OCI-LY1 (cell line): Measurements from ENCODE around the gene KDM4B.

Experiments used
- H2AFZ ChIP-seq: fragments of 200-600 bp; sonication (generic), shearing (Covaris generic); 2 replicates; pipeline ENCODE4 v1.6.0; 2014; ENCODE audit warnings: antibody characterized with exemption, mild to moderate bottlenecking, low read length
- H3F3A ChIP-seq: fragments of 200-600 bp; sonication (generic), shearing (Covaris generic); 2 replicates; pipeline ENCODE4 v1.6.0; 2014; ENCODE audit warnings: mild to moderate bottlenecking, antibody characterized with exemption, low read length, moderate library complexity; ENCODE audit not compliant: insufficient read depth
- H3K27ac ChIP-seq: fragments of 200-600 bp; sonication (generic); 2 replicates; pipeline ENCODE4 v1.5.1; 2014; ENCODE audit warnings: low read length, mixed run types, mild to moderate bottlenecking, low read depth; ENCODE audit not compliant: poor library complexity, severe bottlenecking
- H3K27me3 ChIP-seq: fragments of 200-600 bp; sonication (generic); 2 replicates; pipeline ENCODE4 v1.6.0; 2014; ENCODE audit warnings: antibody characterized with exemption, mild to moderate bottlenecking, low read length, moderate library complexity; ENCODE audit not compliant: insufficient read depth
- H3K36me3 ChIP-seq: fragments of 200-600 bp; sonication (generic); 2 replicates; pipeline ENCODE4 v1.6.1; 2014; ENCODE audit warnings: mild to moderate bottlenecking, antibody characterized with exemption, low read length, moderate library complexity, mixed read lengths; ENCODE audit not compliant: insufficient read depth
- H3K4me1 ChIP-seq: fragments of 200-600 bp; sonication (generic); 2 replicates; pipeline ENCODE4 v1.5.1; 2014; ENCODE audit warnings: mild to moderate bottlenecking, low read length, moderate library complexity; ENCODE audit not compliant: insufficient read depth, severe bottlenecking
- H3K4me2 ChIP-seq: fragments of 200-600 bp; sonication (generic), shearing (Covaris generic); 2 replicates; pipeline ENCODE4 v1.6.1; 2014; ENCODE audit warnings: low read length
- H3K4me3 ChIP-seq: fragments of 200-600 bp; sonication (generic); 2 replicates; pipeline ENCODE4 v1.5.1; 2014; ENCODE audit warnings: low read length, low read depth, mild to moderate bottlenecking, mixed read lengths; ENCODE audit not compliant: poor library complexity, severe bottlenecking
- H3K79me2 ChIP-seq: fragments of 200-600 bp; shearing (Covaris generic); 2 replicates; pipeline ENCODE4 v1.6.1; 2016; ENCODE audit warnings: mixed run types, low read length, mixed read lengths; ENCODE audit not compliant: insufficient read depth
- H3K9ac ChIP-seq: fragments of 200-600 bp; sonication (generic), shearing (Covaris generic); 2 replicates; pipeline ENCODE4 v1.6.1; 2014; ENCODE audit warnings: mild to moderate bottlenecking, low read length, mixed read lengths
- H3K9me2 ChIP-seq: fragments of 200-600 bp; sonication (generic), shearing (Covaris generic); 2 replicates; pipeline ENCODE4 v1.6.1; 2014; ENCODE audit warnings: low read depth, mild to moderate bottlenecking, low read length, mixed read lengths
- H3K9me3 ChIP-seq: fragments of 200-600 bp; shearing (Covaris generic); 2 replicates; pipeline ENCODE4 v1.6.1; 2014; ENCODE audit warnings: low read length, mixed read lengths
- H4K20me1 ChIP-seq: fragments of 200-600 bp; sonication (generic), shearing (Covaris generic); 2 replicates; pipeline ENCODE4 v1.6.0; 2016; ENCODE audit warnings: mild to moderate bottlenecking, low read length; ENCODE audit not compliant: insufficient read depth
- EZH2 ChIP-seq: fragments of 200-600 bp; sonication (generic), shearing (Covaris generic); IDR thresholded peaks from 2 replicates; pipeline ENCODE4 v1.8.0; 2017; ENCODE audit warnings: borderline replicate concordance, mixed run types, mild to moderate bottlenecking, antibody characterized with exemption, low read length, moderate library complexity, mixed read lengths
- TF ChIP-seq, protein P1 (sequence below): fragments of 200-600 bp; sonication (generic), shearing (Covaris generic); IDR thresholded peaks from 2 replicates; pipeline ENCODE4 v1.5.1; 2017; ENCODE audit warnings: mild to moderate bottlenecking, antibody characterized with exemption, low read length, moderate library complexity, mixed read lengths

Gene KDM4B

GRCh38 chr19:5041913-5042187, 72.9 kb downstream of the KDM4B start:
- TF ChIP-seq, protein P1, sequence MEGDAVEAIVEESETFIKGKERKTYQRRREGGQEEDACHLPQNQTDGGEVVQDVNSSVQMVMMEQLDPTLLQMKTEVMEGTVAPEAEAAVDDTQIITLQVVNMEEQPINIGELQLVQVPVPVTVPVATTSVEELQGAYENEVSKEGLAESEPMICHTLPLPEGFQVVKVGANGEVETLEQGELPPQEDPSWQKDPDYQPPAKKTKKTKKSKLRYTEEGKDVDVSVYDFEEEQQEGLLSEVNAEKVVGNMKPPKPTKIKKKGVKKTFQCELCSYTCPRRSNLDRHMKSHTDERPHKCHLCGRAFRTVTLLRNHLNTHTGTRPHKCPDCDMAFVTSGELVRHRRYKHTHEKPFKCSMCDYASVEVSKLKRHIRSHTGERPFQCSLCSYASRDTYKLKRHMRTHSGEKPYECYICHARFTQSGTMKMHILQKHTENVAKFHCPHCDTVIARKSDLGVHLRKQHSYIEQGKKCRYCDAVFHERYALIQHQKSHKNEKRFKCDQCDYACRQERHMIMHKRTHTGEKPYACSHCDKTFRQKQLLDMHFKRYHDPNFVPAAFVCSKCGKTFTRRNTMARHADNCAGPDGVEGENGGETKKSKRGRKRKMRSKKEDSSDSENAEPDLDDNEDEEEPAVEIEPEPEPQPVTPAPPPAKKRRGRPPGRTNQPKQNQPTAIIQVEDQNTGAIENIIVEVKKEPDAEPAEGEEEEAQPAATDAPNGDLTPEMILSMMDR, result no peak
- no peak for TF ChIP-seq EZH2
- no peaks in the 10 kb centered on the region for H3K9me2 ChIP-seq
- no peak overlapping the region for H3K27ac ChIP-seq
- H3K9me3 ChIP-seq, result no peaks in the 10 kb centered on the region
- no peak overlapping the region for H3K4me3 ChIP-seq
- no peaks in the 10 kb centered on the region for H3F3A ChIP-seq
- no peaks in the 10 kb centered on the region for H3K79me2 ChIP-seq
- no peak overlapping the region for H2AFZ ChIP-seq
- peaks cover 28% of the 10 kb centered on the region for H3K4me1 ChIP-seq
- no peaks in the 10 kb centered on the region for H3K27me3 ChIP-seq
- H3K4me2 ChIP-seq, result no peak overlapping the region
- H3K36me3 ChIP-seq, result peaks cover 20% of the 10 kb centered on the region
- no peaks in the 10 kb centered on the region for H4K20me1 ChIP-seq
- no peak overlapping the region for H3K9ac ChIP-seq

- no peaks in the 10 kb centered on the region for H3F3A ChIP-seq
- no peaks in the 10 kb centered on the region for H3K9me2 ChIP-seq
- H3K9me3 ChIP-seq, result no peaks in the 10 kb centered on the region
- no peak overlapping the region for H3K4me3 ChIP-seq
- H3K79me2 ChIP-seq, result no peaks in the 10 kb centered on the region
- TF ChIP-seq, protein P1, result no peak
- no peak for TF ChIP-seq EZH2
- H3K9ac ChIP-seq, result no peak overlapping the region
- peaks cover 32% of the 10 kb centered on the region for H3K4me1 ChIP-seq
- H3K36me3 ChIP-seq, result peaks cover 23% of the 10 kb centered on the region
- H3K27me3 ChIP-seq, result no peaks in the 10 kb centered on the region
- no peak overlapping the region for H2AFZ ChIP-seq
- no peak overlapping the region for H3K4me2 ChIP-seq
- no peak overlapping the region for H3K27ac ChIP-seq
- no peaks in the 10 kb centered on the region for H4K20me1 ChIP-seq
Observed at GRCh38 chr19:5042556-5042955, 73.6 kb downstream of the KDM4B start.

DNA sequence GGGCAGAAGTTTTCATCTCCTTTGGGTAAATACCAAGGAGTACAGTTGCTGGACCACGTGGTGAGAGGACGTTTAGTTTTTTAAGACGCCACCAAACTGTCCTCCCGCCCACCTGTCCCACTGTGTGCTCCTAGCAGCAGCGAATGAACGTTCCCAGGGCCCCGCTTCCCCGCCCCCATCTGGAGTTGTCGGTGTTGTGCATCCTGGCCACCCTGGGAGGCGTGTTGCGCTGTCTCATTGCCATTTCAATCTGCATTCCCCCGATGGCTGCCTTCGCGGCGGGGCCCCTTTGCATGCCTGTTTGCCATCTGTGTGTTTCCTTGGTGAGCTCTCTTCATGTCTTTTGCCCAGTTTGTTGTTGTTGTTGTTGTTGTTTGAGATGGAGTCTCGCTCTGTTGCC, 76.1 kb downstream of the KDM4B start:
- H3K79me2 ChIP-seq, result no peaks in the 10 kb centered on the region
- TF ChIP-seq EZH2, result no peak
- TF ChIP-seq, protein P1, result no peak
- peaks cover 17% of the 10 kb centered on the region for H3K4me1 ChIP-seq
- peaks cover 21% of the 10 kb centered on the region for H3K36me3 ChIP-seq
- no peak overlapping the region for H3K27ac ChIP-seq
- no peaks in the 10 kb centered on the region for H3K9me3 ChIP-seq
- no peak overlapping the region for H3K4me3 ChIP-seq
- H3K27me3 ChIP-seq, result no peaks in the 10 kb centered on the region
- H3F3A ChIP-seq, result no peaks in the 10 kb centered on the region
- H3K4me2 ChIP-seq, result no peak overlapping the region
- no peaks in the 10 kb centered on the region for H4K20me1 ChIP-seq
- H2AFZ ChIP-seq, result no peak overlapping the region
- no peak overlapping the region for H3K9ac ChIP-seq
- no peaks in the 10 kb centered on the region for H3K9me2 ChIP-seq
